ENCODE results near the gene AKNA. TPM values are rescaled to one million over a fixed set of nuclear protein-coding genes. Genes with fewer than 3 reads are reported as not detected.
A peak's percentile ranks its signal among the peaks of the same experiment; 100 is the strongest.

The AKNA gene, protein sequence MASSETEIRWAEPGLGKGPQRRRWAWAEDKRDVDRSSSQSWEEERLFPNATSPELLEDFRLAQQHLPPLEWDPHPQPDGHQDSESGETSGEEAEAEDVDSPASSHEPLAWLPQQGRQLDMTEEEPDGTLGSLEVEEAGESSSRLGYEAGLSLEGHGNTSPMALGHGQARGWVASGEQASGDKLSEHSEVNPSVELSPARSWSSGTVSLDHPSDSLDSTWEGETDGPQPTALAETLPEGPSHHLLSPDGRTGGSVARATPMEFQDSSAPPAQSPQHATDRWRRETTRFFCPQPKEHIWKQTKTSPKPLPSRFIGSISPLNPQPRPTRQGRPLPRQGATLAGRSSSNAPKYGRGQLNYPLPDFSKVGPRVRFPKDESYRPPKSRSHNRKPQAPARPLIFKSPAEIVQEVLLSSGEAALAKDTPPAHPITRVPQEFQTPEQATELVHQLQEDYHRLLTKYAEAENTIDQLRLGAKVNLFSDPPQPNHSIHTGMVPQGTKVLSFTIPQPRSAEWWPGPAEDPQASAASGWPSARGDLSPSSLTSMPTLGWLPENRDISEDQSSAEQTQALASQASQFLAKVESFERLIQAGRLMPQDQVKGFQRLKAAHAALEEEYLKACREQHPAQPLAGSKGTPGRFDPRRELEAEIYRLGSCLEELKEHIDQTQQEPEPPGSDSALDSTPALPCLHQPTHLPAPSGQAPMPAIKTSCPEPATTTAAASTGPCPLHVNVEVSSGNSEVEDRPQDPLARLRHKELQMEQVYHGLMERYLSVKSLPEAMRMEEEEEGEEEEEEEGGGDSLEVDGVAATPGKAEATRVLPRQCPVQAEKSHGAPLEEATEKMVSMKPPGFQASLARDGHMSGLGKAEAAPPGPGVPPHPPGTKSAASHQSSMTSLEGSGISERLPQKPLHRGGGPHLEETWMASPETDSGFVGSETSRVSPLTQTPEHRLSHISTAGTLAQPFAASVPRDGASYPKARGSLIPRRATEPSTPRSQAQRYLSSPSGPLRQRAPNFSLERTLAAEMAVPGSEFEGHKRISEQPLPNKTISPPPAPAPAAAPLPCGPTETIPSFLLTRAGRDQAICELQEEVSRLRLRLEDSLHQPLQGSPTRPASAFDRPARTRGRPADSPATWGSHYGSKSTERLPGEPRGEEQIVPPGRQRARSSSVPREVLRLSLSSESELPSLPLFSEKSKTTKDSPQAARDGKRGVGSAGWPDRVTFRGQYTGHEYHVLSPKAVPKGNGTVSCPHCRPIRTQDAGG (N-terminal part only)
- 10 to 100 TPM in 1 of 2 donors, 1 to 10 TPM in 1; 7.3 to 11.9 TPM for total RNA-seq

DNA sequence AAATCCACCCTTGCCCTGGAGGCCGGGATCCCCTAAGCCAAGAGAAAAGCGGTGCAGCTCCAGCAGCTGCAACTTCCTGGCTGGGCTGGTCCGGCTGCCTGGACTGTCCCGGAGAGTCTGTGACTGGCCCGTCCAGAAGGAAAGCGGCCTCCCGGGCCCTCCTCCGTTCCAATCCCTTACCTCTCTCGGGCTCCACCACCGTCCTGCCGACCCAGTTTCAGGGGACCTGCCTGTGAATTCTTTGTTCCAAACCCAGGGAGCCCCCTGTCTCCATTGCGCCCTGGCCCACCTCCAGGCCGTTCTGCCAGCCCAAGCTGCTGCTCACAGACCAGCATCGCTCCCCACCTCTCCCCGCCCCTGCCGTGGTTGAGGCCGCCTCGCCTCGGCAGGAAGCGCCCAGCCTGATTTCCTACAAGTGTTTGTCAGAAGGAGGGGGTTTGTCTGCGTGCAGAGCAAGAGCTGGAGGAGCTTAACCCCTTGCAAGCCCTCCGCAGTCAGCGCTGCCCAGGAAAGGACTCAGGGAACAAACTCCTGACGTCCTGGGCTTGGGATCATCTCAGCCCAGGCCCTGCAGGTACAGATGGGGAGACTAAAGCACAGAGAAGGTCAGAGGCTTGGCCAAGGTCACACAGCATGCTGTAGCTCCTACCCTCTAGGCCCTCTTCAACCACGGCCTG is at the start of gene AKNA:
AKNA (minus strand) TSS at position 303 of the 677 bp plus-strand sequence. CDS start 6,649 bp downstream, outside the sequence.
- DNase-seq (peak; percentile 31 to 70 (median 48)), ATAC-seq (peak; percentile 28)
- no peaks in the 10 kb centered on the region for H3K9me3 ChIP-seq
- peaks cover 17% of the 10 kb centered on the region for H3K4me1 ChIP-seq
- 49 to 71% methylated on average over 17 to 23 of the region's 25 CpGs for WGBS, 2 donors
- intact Hi-C loops (cut with DNase I), result no loop called here
- H3K36me3 ChIP-seq (replicated peaks in 1 of 2; ENCODE audit: insufficient read depth in 1 of 2, low read depth in 2 of 2), result no peaks in the 10 kb centered on the region
- no peak within 1 kb of the TSS for H3K4me3 ChIP-seq
- no peaks in the 10 kb centered on the region for H3K27me3 ChIP-seq
- H3K27ac ChIP-seq, result peak within 1 kb of the TSS; percentile 46 to 77 (median 54)
- TF ChIP-seq, protein P1, sequence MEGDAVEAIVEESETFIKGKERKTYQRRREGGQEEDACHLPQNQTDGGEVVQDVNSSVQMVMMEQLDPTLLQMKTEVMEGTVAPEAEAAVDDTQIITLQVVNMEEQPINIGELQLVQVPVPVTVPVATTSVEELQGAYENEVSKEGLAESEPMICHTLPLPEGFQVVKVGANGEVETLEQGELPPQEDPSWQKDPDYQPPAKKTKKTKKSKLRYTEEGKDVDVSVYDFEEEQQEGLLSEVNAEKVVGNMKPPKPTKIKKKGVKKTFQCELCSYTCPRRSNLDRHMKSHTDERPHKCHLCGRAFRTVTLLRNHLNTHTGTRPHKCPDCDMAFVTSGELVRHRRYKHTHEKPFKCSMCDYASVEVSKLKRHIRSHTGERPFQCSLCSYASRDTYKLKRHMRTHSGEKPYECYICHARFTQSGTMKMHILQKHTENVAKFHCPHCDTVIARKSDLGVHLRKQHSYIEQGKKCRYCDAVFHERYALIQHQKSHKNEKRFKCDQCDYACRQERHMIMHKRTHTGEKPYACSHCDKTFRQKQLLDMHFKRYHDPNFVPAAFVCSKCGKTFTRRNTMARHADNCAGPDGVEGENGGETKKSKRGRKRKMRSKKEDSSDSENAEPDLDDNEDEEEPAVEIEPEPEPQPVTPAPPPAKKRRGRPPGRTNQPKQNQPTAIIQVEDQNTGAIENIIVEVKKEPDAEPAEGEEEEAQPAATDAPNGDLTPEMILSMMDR (IDR thresholded peaks at IDR 0.05), result no peak
- TF ChIP-seq POLR2A (IDR thresholded peaks at IDR 0.05), result peak in 2 of 3 donors; percentile 60 to 81

DNA sequence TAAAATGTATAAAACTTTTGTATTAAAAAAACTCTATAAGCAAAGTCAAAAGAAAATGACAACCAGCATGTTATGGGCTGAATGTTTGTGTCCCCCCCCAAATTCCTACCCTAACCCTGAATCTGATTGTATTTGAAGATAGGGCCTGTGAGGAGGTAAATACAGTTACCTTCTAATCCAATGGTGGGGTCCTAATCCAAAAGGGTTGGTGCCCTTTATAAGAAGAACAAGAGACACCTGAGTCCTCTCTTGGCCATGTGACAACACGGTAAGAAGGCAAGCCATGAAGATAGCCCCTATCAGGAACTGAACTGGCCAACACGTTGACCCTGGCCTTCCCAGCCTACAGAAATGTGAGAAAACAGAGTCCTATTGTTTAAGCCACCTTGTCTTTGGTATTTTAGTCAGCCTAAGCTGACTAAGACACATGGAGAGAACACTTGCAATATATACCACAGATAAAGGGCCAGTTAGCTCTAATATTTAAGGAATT is 49.7 kb upstream of the AKNA start:
- H3K36me3 ChIP-seq (replicated peaks in 1 of 2; ENCODE audit: insufficient read depth in 1 of 2, low read depth in 2 of 2), result no peaks in the 10 kb centered on the region
- no peak overlapping the region for H3K27ac ChIP-seq
- H3K27me3 ChIP-seq, result no peaks in the 10 kb centered on the region
- H3K9me3 ChIP-seq, result no peaks in the 10 kb centered on the region
- intact Hi-C loops (cut with DNase I), result no loop called here
- no peak for DNase-seq
- 31 to 54% methylated on average over 2 of the region's 2 CpGs for WGBS, 2 donors
- TF ChIP-seq POLR2A (IDR thresholded peaks at IDR 0.05), result no peak
- TF ChIP-seq, protein P1 (IDR thresholded peaks at IDR 0.05), result no peak
- peaks cover 7% of the 10 kb centered on the region for H3K4me1 ChIP-seq
- ATAC-seq, result no peak
- no peak overlapping the region for H3K4me3 ChIP-seq

DNA sequence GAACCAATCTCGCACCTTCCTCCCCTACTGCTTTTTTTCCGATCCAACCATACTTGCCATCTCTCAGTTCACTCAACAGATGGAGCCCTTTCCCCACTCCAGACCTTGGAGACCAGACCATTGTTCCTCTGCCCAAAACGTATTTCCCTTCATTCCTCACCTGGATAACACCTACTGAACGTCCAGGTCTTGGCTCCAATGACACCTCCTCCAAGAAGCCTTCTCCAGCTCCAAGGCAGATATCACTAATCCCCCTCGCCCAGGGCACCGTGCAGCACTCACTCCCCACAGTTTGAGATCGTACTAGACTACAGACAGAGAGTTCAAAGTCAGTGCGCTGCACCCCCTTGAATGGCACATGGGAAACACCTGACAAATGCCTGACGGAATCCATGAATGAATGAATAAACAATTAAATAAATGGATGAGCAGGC is 47.1 kb upstream of the AKNA start:
- DNase-seq, result peak; percentile 18 to 31 (median 24)

More for the DNA sequence above, 47.1 kb upstream of the AKNA start:
- TF ChIP-seq POLR2A (IDR thresholded peaks at IDR 0.05), result no peak
- TF ChIP-seq, protein P1 (IDR thresholded peaks at IDR 0.05), result peak; percentile 10 to 84 (median 64)
- Histone ChIP-seq H3K4me3 (no peak overlapping the region), H3K36me3 (replicated peaks in 1 of 2; ENCODE audit: insufficient read depth in 1 of 2, low read depth in 2 of 2) (no peaks in the 10 kb centered on the region), H3K4me1 (no peaks in the 10 kb centered on the region), H3K27ac (no peak overlapping the region), H3K27me3 (no peaks in the 10 kb centered on the region), H3K9me3 (no peaks in the 10 kb centered on the region)
- peak; percentile 74 for ATAC-seq
- intact Hi-C loops (cut with DNase I), result no loop called here
- 39% methylated on average over 9 of the region's 9 CpGs for WGBS, 2 donors
